ENCODE data around the gene HNRNPLL.

DNA sequence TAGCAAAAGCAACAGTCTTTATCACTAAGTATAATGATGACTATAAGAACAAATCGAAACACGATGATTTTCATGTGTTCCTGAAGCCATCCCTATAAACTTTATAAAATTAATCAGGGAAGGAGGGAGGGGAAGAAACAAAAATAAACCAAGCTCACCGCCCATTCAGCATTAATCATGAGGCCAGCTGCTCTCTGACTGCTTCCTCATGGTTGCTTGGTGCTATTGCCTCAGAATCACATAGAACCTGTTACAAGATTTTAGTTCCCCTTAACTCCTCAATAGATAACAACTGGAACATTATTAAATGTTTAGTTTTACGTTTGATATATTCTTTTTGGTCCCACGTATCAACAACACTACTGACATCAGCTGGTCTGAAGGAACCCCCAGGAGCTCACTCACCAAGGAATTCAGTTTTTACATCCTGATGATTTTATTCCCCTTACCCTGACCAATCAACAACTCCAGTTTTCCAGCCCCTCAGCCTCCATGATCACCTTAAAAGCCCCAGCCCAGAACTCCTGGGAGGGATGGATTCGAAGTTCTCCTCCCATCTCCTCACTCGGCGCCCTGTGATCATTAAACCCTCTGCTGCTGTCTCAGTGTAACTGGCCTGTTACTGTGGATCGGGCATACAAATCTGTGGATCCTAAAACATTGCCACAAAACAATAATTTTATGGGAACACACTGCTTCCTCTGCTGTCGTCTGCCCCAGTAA is 10.6 kb upstream of the HNRNPLL start:
- TF ChIP-seq, protein P1, sequence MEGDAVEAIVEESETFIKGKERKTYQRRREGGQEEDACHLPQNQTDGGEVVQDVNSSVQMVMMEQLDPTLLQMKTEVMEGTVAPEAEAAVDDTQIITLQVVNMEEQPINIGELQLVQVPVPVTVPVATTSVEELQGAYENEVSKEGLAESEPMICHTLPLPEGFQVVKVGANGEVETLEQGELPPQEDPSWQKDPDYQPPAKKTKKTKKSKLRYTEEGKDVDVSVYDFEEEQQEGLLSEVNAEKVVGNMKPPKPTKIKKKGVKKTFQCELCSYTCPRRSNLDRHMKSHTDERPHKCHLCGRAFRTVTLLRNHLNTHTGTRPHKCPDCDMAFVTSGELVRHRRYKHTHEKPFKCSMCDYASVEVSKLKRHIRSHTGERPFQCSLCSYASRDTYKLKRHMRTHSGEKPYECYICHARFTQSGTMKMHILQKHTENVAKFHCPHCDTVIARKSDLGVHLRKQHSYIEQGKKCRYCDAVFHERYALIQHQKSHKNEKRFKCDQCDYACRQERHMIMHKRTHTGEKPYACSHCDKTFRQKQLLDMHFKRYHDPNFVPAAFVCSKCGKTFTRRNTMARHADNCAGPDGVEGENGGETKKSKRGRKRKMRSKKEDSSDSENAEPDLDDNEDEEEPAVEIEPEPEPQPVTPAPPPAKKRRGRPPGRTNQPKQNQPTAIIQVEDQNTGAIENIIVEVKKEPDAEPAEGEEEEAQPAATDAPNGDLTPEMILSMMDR (conservative IDR thresholded peaks at IDR 0.05; ENCODE audit: low read length): no peak
- TF ChIP-seq EZH2phosphoT487 (IDR thresholded peaks at IDR 0.05; ENCODE audit: borderline replicate concordance, low read depth, low read length): no peak
